LoVo (cell line): ENCODE results near the gene ARFGEF3.

Source experiments
- DNase-seq: peaks from one replicate; pipeline ENCODE4 v3.0.0-alpha.2; 2016; ENCODE audit warnings: low spot score

The ARFGEF3 gene

GRCh38 chr6:138240476-138241245 lies 78.9 kb downstream of the ARFGEF3 start:
- no peak for DNase-seq

- DNase-seq: no peak
These were observed 79.6 kb downstream of the ARFGEF3 start for GRCh38 chr6:138241381-138241780.

DNA sequence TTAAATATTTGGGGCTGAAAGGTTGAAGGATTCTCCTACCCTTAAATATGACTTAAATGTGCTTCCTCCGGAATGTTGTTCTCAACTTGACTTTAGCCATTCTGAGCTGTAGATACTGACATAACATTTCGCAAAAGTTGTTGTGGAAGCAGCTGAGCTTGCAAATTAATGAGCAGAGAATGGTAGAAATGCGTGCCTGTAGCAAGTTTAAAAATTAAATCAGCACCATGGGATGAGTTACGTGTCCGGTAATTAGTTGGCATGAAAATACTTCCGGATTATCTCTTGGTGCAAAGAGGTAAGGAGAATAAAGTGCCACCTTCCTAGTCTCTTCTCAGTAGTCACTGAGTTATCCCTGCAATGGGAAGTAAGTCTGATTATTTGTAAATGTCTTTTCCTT lies 80.2 kb downstream of the ARFGEF3 start:
- no peak for DNase-seq

DNA sequence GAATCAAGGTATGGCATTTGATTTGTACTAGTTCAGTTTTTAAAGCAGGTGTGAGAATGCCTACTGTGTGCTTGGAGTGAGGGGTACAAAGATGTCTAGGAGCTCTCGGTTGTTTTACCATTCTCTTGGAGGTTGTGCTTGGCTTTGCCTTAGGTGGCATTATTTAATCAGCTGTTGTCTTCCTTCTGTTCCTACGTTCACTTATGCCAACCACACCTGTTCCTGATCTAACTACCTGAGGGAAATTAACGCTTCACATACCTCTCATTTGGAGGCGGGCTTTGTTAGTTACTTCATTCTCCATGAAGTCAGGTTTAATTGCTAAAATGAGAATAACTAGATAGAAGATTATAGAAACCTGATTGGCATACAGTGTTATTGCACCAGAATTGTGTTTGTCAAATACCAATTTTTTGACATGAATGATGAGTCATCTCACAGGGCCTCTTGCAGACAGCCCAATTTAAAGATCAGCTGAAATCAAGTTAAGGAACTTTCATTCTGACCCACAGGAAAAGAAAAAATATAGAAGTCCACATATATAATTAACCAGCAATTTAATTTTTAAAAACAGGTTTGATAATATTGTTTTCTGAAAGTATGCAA lies 81.4 kb downstream of the ARFGEF3 start:
- DNase-seq: no peak

- no peak for DNase-seq
These were observed 84.0 kb downstream of the ARFGEF3 start for GRCh38 chr6:138245751-138246150.

DNA sequence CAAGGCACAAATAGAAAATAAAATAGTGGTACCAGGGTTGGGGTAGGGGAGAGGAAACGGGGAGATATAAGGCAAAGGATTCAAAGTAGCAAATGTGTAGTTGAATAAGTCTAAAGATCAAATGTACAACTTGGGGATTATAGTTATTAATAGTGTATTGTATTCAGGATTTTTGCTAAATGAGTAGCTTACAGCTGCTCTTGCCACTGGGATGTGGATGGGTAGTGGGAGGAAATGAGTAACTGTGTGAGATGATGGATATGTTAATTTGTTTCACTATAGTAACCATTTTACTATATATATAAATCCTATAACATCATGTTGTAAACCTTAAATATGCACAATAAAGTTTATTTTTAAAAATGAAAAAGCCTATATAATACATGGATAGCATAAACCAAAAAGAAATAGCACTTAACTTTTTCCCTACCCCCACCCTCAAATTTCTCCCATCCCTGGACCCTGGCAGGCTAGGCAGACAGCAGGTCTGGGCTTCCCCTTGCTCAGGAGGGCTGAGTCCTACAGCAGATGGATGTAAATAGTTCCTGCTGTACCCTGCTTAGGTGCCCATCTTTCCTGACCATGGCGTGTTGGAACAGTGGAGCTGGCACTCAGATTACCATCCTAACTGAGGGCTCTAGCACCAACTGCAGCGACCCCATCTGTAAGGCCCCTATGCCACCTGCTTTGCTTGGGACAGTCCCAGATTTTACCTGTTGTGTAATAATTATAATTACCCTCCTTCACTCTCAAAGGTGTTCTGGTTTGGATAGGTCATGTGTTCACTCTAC lies 85.1 kb downstream of the ARFGEF3 start:
- no peak for DNase-seq

DNA sequence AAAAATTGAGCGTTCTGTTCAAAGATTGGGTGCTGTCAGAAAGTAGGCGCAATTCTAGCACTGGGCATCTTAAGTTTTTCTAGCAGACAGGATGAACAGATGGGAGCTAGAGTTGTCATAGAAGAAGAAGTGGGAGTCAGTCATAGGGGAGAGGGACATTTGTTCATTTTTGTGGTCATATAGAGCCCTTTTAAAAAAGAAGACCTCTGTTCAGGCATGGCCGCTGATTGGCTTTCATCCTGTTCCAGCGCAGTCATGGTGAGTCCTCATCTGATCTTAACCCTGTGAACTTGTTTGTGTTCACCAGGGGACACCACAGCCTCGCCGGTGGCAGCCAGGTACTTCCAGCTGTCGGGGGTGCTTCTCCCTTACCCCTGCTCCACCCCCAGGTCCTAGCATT lies 86.3 kb downstream of the ARFGEF3 start:
- DNase-seq: no peak

DNA sequence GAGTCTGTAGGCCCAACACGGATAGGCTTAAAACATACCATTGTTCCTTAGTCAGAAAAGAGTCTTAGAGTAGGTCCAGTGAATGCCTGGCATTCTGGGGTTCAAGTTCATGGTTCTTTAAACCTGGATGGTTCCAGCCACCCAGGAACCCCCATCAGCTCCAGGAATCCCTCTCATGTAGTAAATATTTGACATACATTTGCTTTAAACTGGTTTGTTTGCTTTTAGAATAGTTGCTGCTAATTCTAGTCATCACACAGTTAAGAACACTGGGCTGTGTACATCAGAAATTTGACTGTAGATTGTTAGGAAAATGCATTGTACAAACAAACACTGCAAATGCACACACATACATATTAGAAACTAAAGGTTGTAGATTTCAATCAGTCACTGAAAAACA lies 87.1 kb downstream of the ARFGEF3 start:
- no peak for DNase-seq

- no peak for DNase-seq
These were observed 88.3 kb downstream of the ARFGEF3 start for GRCh38 chr6:138250053-138250452.

GRCh38 chr6:138250513-138251247 lies 88.9 kb downstream of the ARFGEF3 start:
- no peak for DNase-seq

GRCh38 chr6:138253731-138254130 lies 92.0 kb downstream of the ARFGEF3 start:
- DNase-seq: no peak

GRCh38 chr6:138255443-138255842 lies 93.7 kb downstream of the ARFGEF3 start:
- no peak for DNase-seq

DNA sequence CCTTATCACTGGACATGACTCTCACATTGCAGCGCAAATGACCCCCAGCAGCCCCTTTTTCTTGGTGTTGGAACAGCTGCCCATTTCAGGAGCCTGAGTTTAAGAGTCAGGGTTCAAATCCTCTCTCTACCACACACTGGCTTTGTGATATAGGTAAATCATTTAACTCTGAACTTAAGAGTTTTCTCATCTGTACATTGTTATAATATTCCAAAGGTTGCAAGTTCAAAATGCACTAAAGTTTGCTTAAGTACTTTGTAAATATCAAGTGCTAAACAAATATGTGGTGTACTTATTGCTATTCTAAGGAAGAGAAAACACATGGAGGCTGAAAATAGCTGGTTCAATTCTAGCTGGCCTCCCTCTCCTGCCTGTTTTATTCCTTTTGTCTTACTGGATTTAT lies 95.9 kb downstream of the ARFGEF3 start:
- no peak for DNase-seq

DNA sequence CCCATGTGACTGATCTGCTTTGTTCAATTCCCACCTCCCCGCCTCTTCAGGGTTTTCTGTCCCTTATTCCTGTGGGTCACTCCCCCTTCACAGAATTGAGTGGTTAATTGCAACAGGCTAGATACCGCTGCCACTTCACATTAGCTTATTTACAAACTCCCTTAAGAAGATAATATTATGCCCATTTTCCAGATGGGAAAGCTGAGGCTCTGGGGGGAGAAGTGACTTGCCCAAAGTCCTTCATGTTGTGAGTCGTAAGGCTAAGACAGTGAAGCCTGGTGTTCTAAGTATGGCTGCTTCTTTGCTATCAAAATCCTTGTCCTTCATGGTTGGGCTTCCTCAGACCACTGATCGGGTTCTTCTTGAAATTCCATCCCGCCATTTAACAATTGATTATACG lies 96.5 kb downstream of the ARFGEF3 start:
- DNase-seq: no peak

DNA sequence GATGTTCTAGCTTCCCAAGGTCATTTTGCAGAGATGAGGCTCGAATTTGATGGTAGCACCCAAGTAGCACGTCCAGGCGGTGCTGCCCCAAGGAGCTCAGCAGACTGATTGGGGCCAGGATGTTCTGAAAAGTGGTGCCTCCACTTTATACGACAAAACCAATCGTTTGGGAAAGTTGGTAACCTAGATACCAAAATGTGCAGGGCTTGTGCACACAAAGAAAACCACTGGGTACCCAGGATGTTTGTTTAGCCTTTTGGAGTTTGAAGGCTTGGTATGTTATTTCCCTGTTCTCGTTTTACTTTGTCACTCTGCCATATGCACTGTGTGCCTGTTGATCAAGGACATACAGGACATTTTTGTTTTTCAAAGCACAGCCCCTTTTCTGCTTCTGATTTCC lies 97.3 kb downstream of the ARFGEF3 start:
- no peak for DNase-seq

DNA sequence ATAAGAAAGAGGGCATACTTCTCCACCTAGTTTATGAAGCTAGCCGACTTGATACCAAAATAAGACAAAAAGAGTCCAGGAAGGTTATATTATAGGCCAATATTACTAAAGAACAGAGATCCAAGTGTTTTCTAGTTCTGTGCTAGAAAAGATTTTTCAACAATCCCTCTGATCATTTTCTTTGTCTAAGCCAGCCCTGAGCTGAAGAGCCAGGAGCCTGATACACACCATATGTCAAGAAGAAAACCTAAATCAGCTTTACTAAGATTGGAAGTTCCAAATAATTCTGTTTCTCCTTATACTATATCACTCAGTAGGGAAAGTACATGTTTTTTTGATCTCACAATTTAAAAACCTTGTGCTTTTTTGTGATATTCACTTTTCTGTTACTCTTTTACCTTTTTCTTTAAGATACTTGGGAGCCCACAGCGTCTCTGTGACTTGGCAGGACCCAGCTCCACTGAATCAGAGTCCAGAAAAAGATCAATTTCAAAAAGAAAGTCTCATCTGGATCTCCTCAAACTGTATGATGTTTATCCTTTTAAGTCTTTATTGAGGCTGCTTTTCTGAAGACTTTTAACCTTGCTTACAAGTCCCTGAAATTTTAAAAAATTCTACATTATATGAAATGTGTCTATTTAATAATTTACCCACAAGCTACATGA lies 99.5 kb downstream of the ARFGEF3 start:
- no peak for DNase-seq

DNA sequence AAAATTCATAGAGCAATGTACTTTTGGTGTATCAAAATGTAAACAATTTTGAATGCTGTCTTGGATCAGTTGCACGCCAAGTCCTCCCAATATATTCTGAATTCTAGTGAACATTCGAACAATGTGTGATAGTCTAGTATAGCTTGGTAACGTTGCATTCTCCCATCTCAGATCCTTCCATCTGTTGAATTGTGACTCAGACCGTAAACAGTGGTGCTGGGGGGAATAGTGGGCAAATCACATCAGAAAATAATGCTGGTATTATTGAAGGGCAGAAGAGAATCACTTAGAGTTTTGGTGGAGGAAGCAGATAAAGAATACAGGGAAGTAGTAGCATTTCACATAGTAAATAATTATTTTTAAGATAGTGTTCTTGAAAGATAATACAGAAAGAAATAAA lies 102.2 kb downstream of the ARFGEF3 start:
- DNase-seq: no peak

- DNase-seq: no peak
These were observed 102.7 kb downstream of the ARFGEF3 start for GRCh38 chr6:138264372-138264880.

GRCh38 chr6:138266095-138266494 lies 104.4 kb downstream of the ARFGEF3 start:
- no peak for DNase-seq

GRCh38 chr6:138267971-138268895 lies 106.5 kb downstream of the ARFGEF3 start:
- DNase-seq: no peak

- no peak for DNase-seq
These were observed 109.7 kb downstream of the ARFGEF3 start for GRCh38 chr6:138271451-138271850.
